HCT116 (cell line): ENCODE data around the gene DIP2C. TPM values are rescaled to one million over a fixed set of nuclear protein-coding genes. Genes with fewer than 3 reads are reported as not detected.

Experiments
- ATAC-seq: fragments of 200-7000 bp; cut with Tn5 transposase; 2 replicates; pipeline ENCODE4 v1.9.1; 2020; ENCODE audit warnings: mild to moderate bottlenecking, moderate library complexity
- BruUV-seq: library from RNA; stranded (reverse); fragments of 400-500 nt; replicated peaks from 2 replicates; lab custom pipeline; 2021; lab: Mats Ljungman, UMichigan
- CTCF ChIA-PET: fragments of 300-600 bp; sonication (Branson Sonifier 250); formaldehyde crosslinking; loops from one replicate; lab custom pipeline; 2021; ENCODE audit warnings: antibody characterized with exemption; lab: Charles Lee
- POLR2A ChIA-PET: fragments of 300-600, 350-600 bp; sonication (Branson Sonifier 250); formaldehyde crosslinking; loops from one replicate; lab custom pipeline; 2021; ENCODE audit warnings: antibody characterized with exemption; lab: Charles Lee
- RAD21 ChIA-PET, 2 experiments: fragments of 300-600 bp; sonication (Branson Sonifier 250); formaldehyde crosslinking; loops; one replicate each; lab custom pipeline; 2023; ENCODE audit warnings: low total read pairs in 2 of 2; ENCODE audit not compliant: uncharacterized antibody in 2 of 2, unreplicated experiment in 2 of 2, low non-redundant PET in 1 of 2; lab: Charles Lee
- DNase-seq: peaks from one replicate; pipeline ENCODE4 v3.0.0-alpha.2; 2010; ENCODE audit warnings: low read depth, low spot score
- H2AFZ ChIP-seq: fragments of 200-600 bp; shearing (Covaris generic), sonication (generic); 2 replicates; pipeline ENCODE4 v1.6.1; 2017; ENCODE audit warnings: low read depth, mixed run types, mixed read lengths, antibody characterized with exemption, low read length; ENCODE audit not compliant: poor library complexity, severe bottlenecking
- H3K27ac ChIP-seq: 2 replicates; pipeline ENCODE4 v1.5.1; 2012; ENCODE audit warnings: low read depth, low read length
- H3K27me3 ChIP-seq: fragments of 200-600 bp; sonication (generic); 2 replicates; pipeline ENCODE4 v1.6.1; 2016; ENCODE audit warnings: mixed run types, low read length, mixed read lengths; ENCODE audit not compliant: insufficient read depth
- H3K36me3 ChIP-seq, 2 experiments: fragments of 200-500 bp in 1 of 2; fragments of 200-600 bp in 1 of 2; sonication (Bioruptor generic) in 1 of 2; sonication (generic) in 1 of 2; 2 replicates each; pipeline versions ENCODE4 v1.5.1 to v1.6.1; 2014 to 2016; ENCODE audit warnings: low read length in 2 of 2, inconsistent platforms in 1 of 2, mixed read lengths in 1 of 2, mixed run types in 1 of 2; ENCODE audit not compliant: insufficient read depth in 2 of 2, control insufficient read depth in 1 of 2
- H3K4me1 ChIP-seq, 2 experiments: fragments of 200-600 bp in 1 of 2; sonication (generic) in 1 of 2; 2 replicates each; pipeline versions ENCODE4 v1.5.1 to v1.6.1; 2012 to 2017; ENCODE audit warnings: low read length in 2 of 2, inconsistent platforms in 1 of 2, mild to moderate bottlenecking in 1 of 2, mixed read lengths in 1 of 2, mixed run types in 1 of 2, moderate library complexity in 1 of 2; ENCODE audit not compliant: insufficient read depth in 2 of 2, control insufficient read depth in 1 of 2
- H3K4me2 ChIP-seq: fragments of 200-600 bp; sonication (generic); 2 replicates; pipeline ENCODE4 v1.6.1; 2017; ENCODE audit warnings: mixed run types, low read length, mixed read lengths
- H3K4me3 ChIP-seq, 2 experiments: fragments of 200-600 bp in 1 of 2; sonication (generic) in 1 of 2; replicated peaks in 1 of 2; 2 replicates each; pipeline ENCODE4 v1.5.1; 2011 to 2016; ENCODE audit warnings: low read length in 2 of 2, control low read depth in 1 of 2, low read depth in 1 of 2, mild to moderate bottlenecking in 1 of 2, mixed read lengths in 1 of 2, mixed run types in 1 of 2
- H3K79me2 ChIP-seq: fragments of 200-600 bp; sonication (generic); 2 replicates; pipeline ENCODE4 v1.6.1; 2017; ENCODE audit warnings: mild to moderate bottlenecking, mixed run types, low read length, moderate library complexity, mixed read lengths; ENCODE audit not compliant: insufficient read depth
- H3K9ac ChIP-seq: fragments of 200-600 bp; sonication (generic); 2 replicates; pipeline ENCODE4 v1.6.1; 2016; ENCODE audit warnings: low read length, mixed read lengths
- H3K9me2 ChIP-seq: fragments of 200-600 bp; sonication (generic), shearing (Covaris generic); 2 replicates; pipeline ENCODE4 v1.6.1; 2017; ENCODE audit warnings: mixed run types, mild to moderate bottlenecking, moderate library complexity; ENCODE audit not compliant: insufficient read depth
- H3K9me3 ChIP-seq, 2 experiments: fragments of 200-500 bp in 1 of 2; fragments of 200-600 bp in 1 of 2; sonication (Bioruptor generic) in 1 of 2; sonication (generic) in 1 of 2; 2 replicates each; pipeline ENCODE4 v1.6.1; 2014 to 2017; ENCODE audit warnings: low read length in 2 of 2, mixed read lengths in 2 of 2, inconsistent platforms in 1 of 2, low read depth in 1 of 2, mild to moderate bottlenecking in 1 of 2, mixed run types in 1 of 2, moderate library complexity in 1 of 2; ENCODE audit not compliant: control insufficient read depth in 1 of 2, insufficient read depth in 1 of 2
- H4K20me1 ChIP-seq: fragments of 200-600 bp; sonication (generic), shearing (Covaris generic); 2 replicates; pipeline ENCODE4 v1.6.1; 2017; ENCODE audit warnings: mixed run types, mild to moderate bottlenecking, moderate library complexity; ENCODE audit not compliant: insufficient read depth
- ATF3 ChIP-seq: IDR thresholded peaks from 2 replicates; pipeline ENCODE4 v1.6.1; 2012
- CEBPB ChIP-seq: IDR thresholded peaks from 2 replicates; pipeline ENCODE4 v1.6.1; 2012; ENCODE audit warnings: low read depth
- EGR1 ChIP-seq: IDR thresholded peaks from 2 replicates; pipeline ENCODE4 v1.6.1; 2012; ENCODE audit warnings: low read depth
- ELF1 ChIP-seq: IDR thresholded peaks from 2 replicates; pipeline ENCODE4 v1.6.1; 2012; ENCODE audit warnings: low read depth, borderline replicate concordance
- EZH2 ChIP-seq: fragments of 200-600 bp; sonication (generic); IDR thresholded peaks from 2 replicates; pipeline ENCODE4 v1.6.1; 2017; ENCODE audit warnings: antibody characterized with exemption, mixed run types
- EZH2phosphoT487 ChIP-seq: fragments of 200-600 bp; IDR thresholded peaks from 2 replicates; pipeline ENCODE4 v1.6.1; 2018; ENCODE audit warnings: antibody characterized with exemption, borderline replicate concordance
- FOSL1 ChIP-seq: IDR thresholded peaks from 2 replicates; pipeline ENCODE4 v1.6.1; 2012; ENCODE audit warnings: low read depth
- JUND ChIP-seq: IDR thresholded peaks from 2 replicates; pipeline ENCODE4 v1.6.1; 2012
- MAX ChIP-seq: IDR thresholded peaks from 2 replicates; pipeline ENCODE4 v1.6.1; 2012
- POLR2A ChIP-seq: IDR thresholded peaks from 2 replicates; pipeline ENCODE4 v1.7.0; 2011; ENCODE audit warnings: borderline replicate concordance; ENCODE audit not compliant: insufficient read depth, insufficient read length; ENCODE audit errors: extremely low read depth
- POLR2AphosphoS5 ChIP-seq: IDR thresholded peaks from 2 replicates; pipeline ENCODE4 v1.6.1; 2011; ENCODE audit warnings: mild to moderate bottlenecking, low read depth, low read length, moderate library complexity
- SIN3A ChIP-seq: IDR thresholded peaks from 2 replicates; pipeline ENCODE4 v1.6.1; 2012; ENCODE audit warnings: low read depth
- SP1 ChIP-seq: IDR thresholded peaks from 2 replicates; pipeline ENCODE4 v1.6.1; 2012; ENCODE audit warnings: low read depth
- SRF ChIP-seq: IDR thresholded peaks from 2 replicates; pipeline ENCODE4 v1.6.1; 2012; ENCODE audit warnings: low read depth
- TCF7L2 ChIP-seq: IDR thresholded peaks from 2 replicates; pipeline ENCODE4 v1.7.0; 2011; ENCODE audit warnings: borderline replicate concordance, inconsistent platforms; ENCODE audit not compliant: insufficient read depth, insufficient read length; ENCODE audit errors: extremely low read depth
- ZBTB33 ChIP-seq: IDR thresholded peaks from 2 replicates; pipeline ENCODE4 v1.6.1; 2011; ENCODE audit warnings: mild to moderate bottlenecking, low read length, moderate library complexity; ENCODE audit not compliant: insufficient replicate concordance; ENCODE audit errors: extremely low read depth
- ZFX ChIP-seq: fragments of 450-650 bp; IDR thresholded peaks from 2 replicates; pipeline ENCODE4 v1.6.1; 2017
- intact Hi-C: fragments of 100-400 bp; cut with micrococcal nuclease; formaldehyde crosslinking; loops from 2 replicates; pipeline ENCODE4 v1.10.0; 2022
- total RNA-seq: library from RNA; stranded (reverse); gene quantifications from one replicate; pipeline ENCODE4 v1.2.1, GENCODE V29; 2021; ENCODE audit not compliant: unreplicated experiment

The DIP2C gene
- total RNA-seq, 1 experiment from 2014 or later: 15.4 TPM

- TF ChIP-seq POLR2AphosphoS5: no peak
- TF ChIP-seq ATF3: no peak
- TF ChIP-seq SP1: no peak
- no peak for TF ChIP-seq POLR2A
- TF ChIP-seq TCF7L2: no peak
- no peak for TF ChIP-seq ZFX
- no peak for TF ChIP-seq MAX
- TF ChIP-seq EZH2: no peak
Measured at GRCh38 chr10:396535-397220, 292.8 kb downstream of the DIP2C start (continued).

- POLR2A ChIA-PET: no interaction called here
- Histone ChIP-seq H3K4me1 (0 out of 4 replicates have a peak, but pooled peaks cover 0 to 5% of the 10 kb centered on the region in 2 experiments), H3K27me3 (no peaks in the 10 kb centered on the region), H4K20me1 (no peaks in the 10 kb centered on the region), H2AFZ (no peak overlapping the region), H3K36me3 (no peaks in the 10 kb centered on the region), H3K9me2 (no peaks in the 10 kb centered on the region), H3K4me2 (no peak overlapping the region), H3K9me3 (no peaks in the 10 kb centered on the region), H3K79me2 (no peaks in the 10 kb centered on the region), H3K9ac (no peak overlapping the region), H3K4me3 (no peak overlapping the region), H3K27ac (no peak overlapping the region)
- DNase-seq: no peak
- CTCF ChIA-PET: no interaction called here
- TF ChIP-seq ZBTB33 (no peak), EZH2phosphoT487 (no peak), SP1 (no peak), FOSL1 (no peak), SRF (no peak), EZH2 (no peak), ELF1 (no peak), TCF7L2 (no peak), JUND (no peak), EGR1 (no peak), SIN3A (no peak), ZFX (no peak), CEBPB (no peak)
- BruUV-seq: no TSS peak
- ATAC-seq: no peak
- intact Hi-C loops: no loop called here
- RAD21 ChIA-PET: no interaction called here
Measured at GRCh38 chr10:396107-396506, 293.4 kb downstream of the DIP2C start.
